Chondrocyte (in vitro differentiated cells): ENCODE results near the gene SPP2. TPM values are rescaled to one million over a fixed set of nuclear protein-coding genes. Genes with fewer than 3 reads are reported as not detected.

ENCODE experiments used
- DNase-seq: peaks from one replicate; pipeline ENCODE4 v3.0.0; 2021; ENCODE audit warnings: mixed read lengths, low spot score
- H3K27ac Mint-ChIP-seq: one replicate; pipeline ENCODE4 v1.8.0; 2021; ENCODE audit warnings: mild to moderate bottlenecking, moderate library complexity, mixed read lengths; ENCODE audit not compliant: unreplicated experiment
- H3K27me3 Mint-ChIP-seq: 2 replicates; pipeline ENCODE4 v1.8.0; 2021; ENCODE audit warnings: low read depth, mixed read lengths
- H3K36me3 Mint-ChIP-seq: 2 replicates; pipeline ENCODE4 v1.8.0; 2021; ENCODE audit warnings: low read depth, mixed read lengths
- H3K4me1 Mint-ChIP-seq: 2 replicates; pipeline ENCODE4 v1.8.0; 2021; ENCODE audit warnings: low read depth, mild to moderate bottlenecking, mixed read lengths
- H3K4me3 Mint-ChIP-seq: one replicate; pipeline ENCODE4 v1.8.0; 2021; ENCODE audit warnings: mild to moderate bottlenecking, moderate library complexity, mixed read lengths; ENCODE audit not compliant: unreplicated experiment
- H3K9me3 Mint-ChIP-seq: 2 replicates; pipeline ENCODE4 v1.8.0; 2021; ENCODE audit warnings: low read depth, mixed read lengths
- CTCF ChIP-seq: fragments of 200-600 bp; sonication (generic); IDR thresholded peaks from 2 replicates; pipeline ENCODE4 v1.5.0; 2021; ENCODE audit warnings: antibody characterized with exemption, mild to moderate bottlenecking, moderate library complexity
- total RNA-seq: library from RNA; stranded (reverse); gene quantifications from 3 replicates; pipeline ENCODE4 v1.2.1, GENCODE V29; 2021

The SPP2 gene
- total RNA-seq, 1 donor from 2014 or later = not detected

GRCh38 chr2:234022424-234022823 is 28.1 kb upstream of the SPP2 start:
- peaks cover 13% of the 10 kb centered on the region for H3K4me1 Mint-ChIP-seq
- H3K27ac Mint-ChIP-seq = no peak overlapping the region
- no peaks in the 10 kb centered on the region for H3K36me3 Mint-ChIP-seq
- DNase-seq = no peak
- H3K4me3 Mint-ChIP-seq = no peak overlapping the region
- TF ChIP-seq CTCF = no peak
- H3K9me3 Mint-ChIP-seq = no peaks in the 10 kb centered on the region
- H3K27me3 Mint-ChIP-seq = peaks cover 5% of the 10 kb centered on the region

GRCh38 chr2:234024304-234024703 is 26.2 kb upstream of the SPP2 start:
- Mint-ChIP-seq H3K36me3 (no peaks in the 10 kb centered on the region), H3K4me1 (peaks cover 11% of the 10 kb centered on the region), H3K4me3 (no peak overlapping the region), H3K27ac (no peak overlapping the region), H3K9me3 (peaks cover 4% of the 10 kb centered on the region), H3K27me3 (peaks cover 10% of the 10 kb centered on the region)
- no peak for TF ChIP-seq CTCF
- DNase-seq = no peak

- peak overlapping the region; percentile 55 for H3K4me3 Mint-ChIP-seq
- peaks cover 10% of the 10 kb centered on the region for H3K27me3 Mint-ChIP-seq
- no peak for TF ChIP-seq CTCF
- peaks cover 11% of the 10 kb centered on the region for H3K4me1 Mint-ChIP-seq
- H3K9me3 Mint-ChIP-seq = peaks cover 4% of the 10 kb centered on the region
- DNase-seq = no peak
- H3K27ac Mint-ChIP-seq = no peak overlapping the region
- no peaks in the 10 kb centered on the region for H3K36me3 Mint-ChIP-seq
Measured at GRCh38 chr2:234025466-234025865, 25.0 kb upstream of the SPP2 start.

GRCh38 chr2:234025891-234026401 is 24.6 kb upstream of the SPP2 start:
- H3K27me3 Mint-ChIP-seq = peaks cover 10% of the 10 kb centered on the region
- H3K4me3 Mint-ChIP-seq = peak overlapping the region; percentile 55
- no peaks in the 10 kb centered on the region for H3K36me3 Mint-ChIP-seq
- no peak overlapping the region for H3K27ac Mint-ChIP-seq
- peaks cover 4% of the 10 kb centered on the region for H3K9me3 Mint-ChIP-seq
- TF ChIP-seq CTCF = no peak
- peaks cover 11% of the 10 kb centered on the region for H3K4me1 Mint-ChIP-seq
- no peak for DNase-seq

- H3K27me3 Mint-ChIP-seq = peaks cover 10% of the 10 kb centered on the region
- H3K27ac Mint-ChIP-seq = no peak overlapping the region
Measured at GRCh38 chr2:234026693-234027254, 23.7 kb upstream of the SPP2 start.

More at GRCh38 chr2:234026693-234027254, 23.7 kb upstream of the SPP2 start:
- TF ChIP-seq CTCF = no peak
- peaks cover 11% of the 10 kb centered on the region for H3K4me1 Mint-ChIP-seq
- H3K9me3 Mint-ChIP-seq = peaks cover 4% of the 10 kb centered on the region
- DNase-seq = no peak
- no peaks in the 10 kb centered on the region for H3K36me3 Mint-ChIP-seq
- no peak overlapping the region for H3K4me3 Mint-ChIP-seq
